ENCODE measurements around the gene CD151.

The CD151 gene

DNA sequence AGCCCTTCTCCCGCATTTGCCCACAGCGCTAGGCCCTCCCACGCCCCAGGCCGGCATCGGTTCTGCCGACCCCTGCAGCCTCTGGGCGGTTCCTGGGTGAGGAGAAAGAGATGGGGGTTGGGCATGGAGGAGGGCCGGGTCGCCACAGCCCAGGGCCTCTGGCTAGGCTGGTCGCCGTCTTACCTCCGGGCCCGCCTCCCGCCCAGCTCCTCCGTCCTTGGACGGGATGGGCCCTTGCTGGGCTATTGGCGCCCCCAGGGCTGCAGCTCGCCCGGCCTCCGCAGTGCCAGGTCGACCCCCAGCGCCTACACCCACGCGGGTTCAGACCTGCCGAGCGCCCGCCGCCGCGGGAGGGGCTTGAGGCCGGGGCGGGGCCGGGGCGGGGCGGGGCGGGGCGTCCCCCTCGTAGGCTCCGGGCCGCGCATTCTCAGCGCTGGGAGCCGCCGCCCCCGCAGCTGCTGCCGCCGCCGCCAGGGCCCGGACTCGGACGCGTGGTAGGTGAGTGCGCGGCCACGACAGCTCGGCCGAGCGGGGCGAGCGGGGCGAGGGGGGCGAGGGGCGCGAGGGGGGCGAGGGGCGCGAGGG is at the start of gene CD151:
CD151 (plus strand) TSS at position 424 of the 585 bp plus-strand sequence. CDS start 3,118 bp downstream, outside the sequence.
- no peak for DNase-seq

GRCh38 chr11:783581-784015 is 49.2 kb upstream of the CD151 start:
- DNase-seq, result no peak

DNA sequence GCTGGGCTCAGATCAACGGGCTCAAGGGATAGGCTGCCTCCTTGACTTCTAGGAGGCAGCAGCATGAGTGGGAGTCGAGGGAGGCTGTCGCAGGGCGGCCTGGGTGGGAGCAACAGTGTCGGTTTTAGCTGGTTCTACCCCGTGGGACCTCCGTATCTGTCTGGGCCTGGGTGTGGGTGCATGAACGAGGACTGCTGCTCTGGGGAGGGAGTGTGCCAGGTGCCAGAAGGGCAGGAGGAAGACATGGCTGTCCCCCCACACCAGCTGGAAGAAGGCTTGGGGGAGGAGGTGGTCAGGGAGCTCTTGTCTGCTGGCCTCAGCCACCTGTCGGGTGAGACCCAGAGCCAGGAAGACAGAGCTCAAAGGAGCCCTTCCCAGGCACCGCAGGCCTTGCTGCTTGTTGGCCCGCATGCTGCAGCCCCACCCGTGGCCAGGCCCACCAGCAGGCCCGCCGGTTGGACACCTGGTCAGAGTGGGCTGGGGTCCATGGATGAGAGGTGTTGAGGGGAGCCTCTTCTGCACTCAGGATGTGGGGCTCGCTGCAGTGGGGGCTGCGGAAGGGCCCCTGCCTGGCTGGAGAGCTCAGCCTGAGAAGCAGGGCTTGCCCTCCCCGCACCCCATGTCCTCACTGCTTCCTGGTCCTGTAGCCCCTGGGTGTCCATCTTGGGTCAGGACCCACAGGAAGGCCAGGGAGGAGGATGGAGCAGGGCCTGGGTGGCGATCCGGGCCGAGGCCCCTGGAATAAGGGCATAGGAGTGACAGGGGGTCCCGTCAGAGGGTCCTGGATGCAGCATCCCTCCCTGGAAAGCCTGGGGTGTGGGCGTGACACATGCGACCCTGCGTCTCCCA is 46.3 kb upstream of the CD151 start:
- no peak for DNase-seq

DNA sequence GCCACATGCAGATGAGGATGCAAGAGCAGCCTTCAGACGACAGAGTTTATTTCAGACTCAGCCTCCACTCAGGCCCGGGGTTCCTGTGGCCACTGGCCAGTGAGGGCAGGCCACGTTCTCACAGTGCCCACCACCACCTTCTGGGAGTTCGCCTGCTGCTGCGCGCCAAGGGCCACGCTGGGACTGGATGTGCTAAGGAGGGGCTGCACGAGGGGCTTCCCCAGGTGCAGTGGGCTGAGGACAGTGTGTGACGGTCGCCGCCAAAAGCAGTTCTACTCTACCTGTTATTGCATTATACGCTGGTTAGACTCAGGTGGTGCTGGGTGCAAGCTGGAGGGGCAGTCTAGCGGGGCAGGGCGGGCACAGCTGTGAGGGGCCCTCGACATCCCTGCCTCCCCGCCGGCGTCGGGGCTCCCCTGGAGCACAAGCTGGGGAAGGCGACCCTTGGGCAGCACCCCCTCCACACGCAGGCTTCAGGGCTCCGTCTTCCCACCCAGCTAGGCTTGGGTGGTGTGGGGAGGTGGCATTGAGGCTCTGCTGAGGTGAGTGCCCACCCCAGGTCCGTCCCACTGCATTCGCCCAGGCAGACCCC is 45.6 kb upstream of the CD151 start:
- no peak for DNase-seq

GRCh38 chr11:788009-788640 is 44.6 kb upstream of the CD151 start:
- DNase-seq, result no peak

- no peak for DNase-seq
Measured at GRCh38 chr11:788953-789940, 43.5 kb upstream of the CD151 start.

GRCh38 chr11:789943-790342 is 42.8 kb upstream of the CD151 start, which contains the start of gene CEND1:
CEND1 (minus strand) TSS chr11:790090; CDS start chr11:788576, 1,514 bp downstream.
- DNase-seq, result no peak

- no peak for DNase-seq
Measured at GRCh38 chr11:790721-791564, 41.8 kb upstream of the CD151 start.

DNA sequence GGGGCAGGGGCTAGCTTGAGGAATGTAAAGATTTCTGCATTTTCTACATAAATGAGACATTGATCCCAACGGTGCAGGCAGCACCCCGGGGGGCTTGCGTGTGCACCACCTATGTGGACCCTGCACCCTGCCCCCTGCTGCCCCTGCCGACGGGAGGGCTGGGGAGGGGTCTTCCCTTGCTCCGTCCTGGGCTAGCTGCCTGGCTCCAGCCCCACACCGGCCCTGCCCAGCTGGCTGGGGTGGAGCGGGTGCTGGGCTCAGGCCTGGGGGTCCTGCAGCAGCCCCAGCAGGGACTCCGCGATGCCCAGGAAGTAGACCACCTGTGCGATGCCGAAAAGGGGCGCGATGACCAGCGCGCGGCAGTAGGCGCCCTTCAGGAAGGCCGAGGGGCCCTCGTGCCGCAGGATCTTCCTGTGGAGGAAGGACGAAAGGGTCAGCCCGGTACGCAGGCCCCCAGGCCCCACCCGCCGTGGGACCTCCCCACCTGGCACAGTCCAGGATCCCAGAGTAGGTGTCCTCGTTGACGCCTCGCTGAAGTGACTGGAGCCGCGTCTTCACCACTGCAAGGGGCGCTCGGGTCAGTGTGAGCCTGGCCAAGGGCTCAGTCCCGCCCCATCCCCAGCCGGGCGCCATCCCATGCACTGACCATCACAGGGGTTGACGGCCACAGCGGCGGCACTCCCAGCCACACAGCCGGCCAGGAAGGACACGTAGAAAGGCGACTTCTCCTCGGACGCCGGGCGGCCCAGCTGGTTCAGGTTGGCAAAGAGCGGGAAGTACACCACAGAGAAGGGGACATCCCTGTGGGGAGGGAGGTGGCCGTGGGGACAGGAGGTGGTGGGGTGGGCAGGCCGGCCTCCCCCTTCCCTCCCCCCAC is 40.9 kb upstream of the CD151 start:
- no peak for DNase-seq

- DNase-seq, result no peak
Measured at GRCh38 chr11:792535-792821, 40.3 kb upstream of the CD151 start.

DNA sequence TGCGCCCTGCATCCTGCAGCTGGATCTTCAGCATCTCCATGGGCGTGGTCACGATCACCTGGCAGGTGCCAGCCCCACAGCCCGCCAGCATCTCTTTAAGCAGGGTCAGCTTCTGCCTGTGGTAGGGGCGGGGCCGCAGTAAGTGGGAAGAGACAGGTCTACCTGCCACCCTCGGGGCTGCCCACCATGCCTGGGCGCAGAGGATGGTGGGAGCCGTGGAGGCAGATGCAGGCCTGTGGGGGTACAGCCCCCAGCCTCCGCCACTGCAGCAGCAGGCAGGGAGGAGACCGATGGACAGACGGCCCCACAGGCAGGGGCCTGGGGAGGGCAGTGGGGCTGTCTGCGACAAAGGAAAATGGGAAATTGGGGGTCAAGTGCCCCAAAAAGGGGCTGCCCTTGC is 39.9 kb upstream of the CD151 start:
- DNase-seq, result no peak

DNA sequence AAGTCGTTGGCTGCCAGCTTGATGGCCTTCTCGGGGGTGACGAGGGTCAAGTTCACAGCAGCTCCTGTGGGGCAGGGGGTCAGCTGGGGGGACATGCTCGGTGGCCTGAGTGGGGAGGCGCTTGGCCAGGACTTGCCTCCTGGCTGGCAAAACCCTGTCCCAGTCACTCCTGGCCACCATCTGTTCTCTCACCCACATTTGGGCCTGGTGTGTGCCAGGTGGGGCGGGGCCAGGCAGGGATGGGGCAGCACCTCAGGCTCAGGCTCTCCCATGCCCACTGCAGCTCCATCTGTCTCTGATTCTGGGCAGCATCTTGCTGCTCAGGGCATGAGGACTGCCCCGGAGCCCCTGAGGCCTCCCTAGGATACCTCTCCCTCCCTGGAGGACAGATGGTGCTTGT is 39.2 kb upstream of the CD151 start:
- DNase-seq, result no peak

GRCh38 chr11:794013-794765 is 38.6 kb upstream of the CD151 start:
- no peak for DNase-seq

- DNase-seq, result no peak
Measured at GRCh38 chr11:794766-795633, 37.8 kb upstream of the CD151 start.

DNA sequence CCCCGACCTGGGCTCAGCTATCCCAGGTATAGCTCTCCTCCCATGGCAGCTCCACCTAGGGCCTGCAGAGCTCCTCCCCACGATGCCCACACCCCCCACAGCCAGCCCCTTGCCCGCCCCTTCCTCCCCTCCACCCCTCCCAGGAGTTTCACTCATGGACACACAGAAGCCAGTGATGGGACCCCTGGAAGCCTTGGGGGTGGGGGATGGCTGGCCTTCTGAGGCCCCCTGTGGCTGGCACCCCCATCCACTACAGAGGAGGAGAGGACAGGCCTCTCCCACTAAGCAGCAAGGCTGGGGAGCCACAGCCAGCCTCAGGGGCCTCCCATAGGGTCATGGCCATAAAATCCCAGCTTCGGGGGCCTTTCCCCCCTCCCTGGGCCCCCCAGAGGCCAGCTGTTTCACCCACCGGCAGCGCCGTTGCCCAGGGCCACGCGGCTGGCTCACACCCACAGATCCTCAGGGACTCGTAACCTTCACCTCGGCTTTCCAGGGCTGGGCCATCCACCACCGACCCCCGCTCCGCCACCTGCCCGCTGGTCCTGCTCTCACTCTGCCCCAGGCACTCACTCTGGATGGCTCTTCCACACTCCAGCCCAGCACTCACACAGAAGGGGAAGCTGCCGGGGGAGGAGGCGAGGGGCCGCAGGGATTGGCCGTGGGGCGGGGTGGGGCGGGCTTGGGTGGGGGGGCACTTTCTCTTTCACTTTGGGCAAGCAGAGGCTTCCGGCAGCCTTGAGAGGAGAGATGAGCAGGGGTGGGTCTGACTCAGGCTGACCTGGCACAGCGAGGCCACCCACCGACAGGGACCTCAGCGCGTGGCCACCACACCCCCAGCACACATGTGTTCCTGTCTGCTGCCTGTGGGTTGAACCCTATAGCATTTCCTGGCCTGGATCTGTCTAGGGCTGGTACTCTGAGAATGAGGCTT is 36.9 kb upstream of the CD151 start:
- peak; percentile 68 for DNase-seq

DNA sequence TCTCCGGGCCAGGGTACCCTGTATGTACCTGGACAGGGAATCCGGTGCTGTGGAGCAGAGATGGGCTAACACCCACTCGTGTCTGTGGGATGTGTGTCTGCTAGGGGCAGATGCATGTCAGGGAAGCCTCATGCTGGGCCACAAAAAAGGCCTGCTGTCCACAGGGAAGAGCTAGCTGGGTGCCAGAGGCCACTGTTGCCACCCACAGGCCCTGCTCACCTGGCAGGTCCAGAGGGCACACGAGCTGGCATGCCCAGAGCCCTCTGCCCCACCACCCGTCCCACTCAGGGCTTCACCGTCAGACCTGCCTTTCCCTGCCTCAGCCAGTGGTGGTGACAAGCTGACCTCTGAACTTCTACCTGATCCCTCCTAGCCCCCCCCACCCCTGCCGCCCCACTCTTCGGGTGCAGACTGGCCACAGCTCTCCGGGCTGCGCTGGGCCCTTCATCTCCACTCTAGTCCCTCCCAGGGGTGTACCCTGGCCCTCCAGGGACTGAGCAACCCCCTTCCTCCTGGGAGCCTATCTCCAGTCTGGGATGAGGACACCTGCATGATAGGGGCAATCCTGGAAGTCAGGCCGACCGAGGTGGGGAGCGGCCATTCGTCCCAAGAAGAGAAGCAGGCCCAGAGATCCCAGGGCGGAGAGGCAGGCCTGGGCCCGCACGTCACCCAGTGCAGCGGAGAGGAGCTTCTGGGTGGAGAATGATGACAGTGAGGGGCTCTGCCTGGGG is 36.0 kb upstream of the CD151 start:
- no peak for DNase-seq

Data from activated T-cell treated with anti-CD3 and anti-CD28 coated beads for 4 hours (primary cell).